ENCODE data around the gene LGMN.
"Not testable (repeated sequence)": the region's sequence is repeated elsewhere in the genome, so short reads cannot be mapped to it uniquely, and the experiment has no call there.

Gene LGMN

DNA sequence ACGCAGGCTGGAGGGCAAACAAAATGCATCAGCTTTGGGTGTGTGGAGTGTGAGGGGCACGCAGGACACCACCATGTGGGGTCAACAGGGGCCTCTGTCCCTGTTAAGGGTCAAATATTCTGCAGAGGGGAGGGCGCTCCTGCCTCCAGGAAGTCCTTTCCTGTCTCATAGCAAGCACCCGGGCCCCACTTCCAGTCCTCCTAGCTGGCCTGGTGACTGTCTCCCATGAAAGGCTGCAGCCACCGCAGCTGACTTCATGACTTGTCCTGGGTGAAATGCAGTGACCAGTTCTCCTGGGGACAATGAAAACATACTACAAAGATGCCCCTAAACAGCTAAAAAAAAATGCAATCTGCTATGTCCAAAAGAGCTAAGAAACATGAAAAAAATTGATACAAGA, 53.6 kb downstream of the LGMN start:
- no peak for DNase-seq (ENCODE audit: low spot score)

DNA sequence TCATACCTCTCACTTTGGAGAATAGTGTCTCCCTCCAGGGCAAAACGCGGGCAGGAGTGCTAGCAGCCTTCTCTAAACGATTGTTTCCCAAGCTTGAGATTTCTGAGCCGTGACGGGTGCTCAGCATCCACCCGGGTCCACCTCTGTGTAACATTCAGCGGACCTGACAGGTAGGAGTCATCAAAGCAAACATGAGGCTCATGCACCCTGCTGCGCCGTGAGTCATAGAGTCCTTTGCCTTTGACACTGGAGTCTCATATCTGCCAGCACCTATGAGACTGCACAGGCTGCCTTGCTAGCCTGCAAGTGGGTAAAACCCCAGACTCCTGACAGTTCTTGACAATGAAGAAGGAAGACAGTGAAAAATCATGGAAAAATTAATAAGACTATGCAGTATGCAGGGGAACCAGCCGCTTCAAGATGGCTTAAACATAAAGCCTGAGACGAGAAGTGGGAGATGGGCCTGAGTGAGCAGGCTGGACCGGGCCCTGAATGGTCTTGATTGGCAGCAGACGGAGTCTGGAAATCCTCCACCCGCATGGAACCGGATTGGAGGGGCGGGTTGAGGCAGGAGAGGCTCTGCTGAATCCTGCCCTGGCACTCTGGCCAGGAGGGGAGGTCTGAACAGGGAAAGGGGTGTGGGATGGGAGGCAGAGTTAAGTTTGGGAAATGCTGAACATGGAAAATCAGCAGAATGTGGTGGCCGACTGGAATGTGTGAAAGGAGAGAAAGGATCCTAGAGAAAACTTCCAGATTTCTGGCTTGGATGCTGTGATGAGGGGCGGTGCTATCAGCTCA, 54.2 kb downstream of the LGMN start:
- no peak for DNase-seq (ENCODE audit: low spot score)

DNA sequence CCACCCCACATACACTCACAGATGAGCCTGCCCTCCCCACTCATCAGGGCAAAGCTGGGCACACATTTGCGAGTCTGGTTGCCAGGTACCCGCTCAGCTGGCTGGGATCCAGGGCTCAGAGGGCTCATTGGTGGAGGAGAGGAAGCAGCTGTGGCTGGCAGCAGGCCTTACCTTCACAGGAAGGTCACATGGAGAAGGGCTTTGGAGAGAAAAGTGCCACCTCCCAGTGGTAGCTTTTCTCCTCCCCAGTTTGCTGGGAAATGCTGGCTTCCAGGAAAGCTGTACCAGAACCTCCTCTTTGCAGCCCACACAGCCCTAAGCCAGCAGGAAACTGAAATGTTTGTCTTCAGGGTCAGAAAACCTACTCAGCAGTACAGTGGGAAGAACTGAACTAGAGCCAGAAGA, 55.6 kb downstream of the LGMN start:
- DNase-seq (ENCODE audit: low spot score) = no peak

DNA sequence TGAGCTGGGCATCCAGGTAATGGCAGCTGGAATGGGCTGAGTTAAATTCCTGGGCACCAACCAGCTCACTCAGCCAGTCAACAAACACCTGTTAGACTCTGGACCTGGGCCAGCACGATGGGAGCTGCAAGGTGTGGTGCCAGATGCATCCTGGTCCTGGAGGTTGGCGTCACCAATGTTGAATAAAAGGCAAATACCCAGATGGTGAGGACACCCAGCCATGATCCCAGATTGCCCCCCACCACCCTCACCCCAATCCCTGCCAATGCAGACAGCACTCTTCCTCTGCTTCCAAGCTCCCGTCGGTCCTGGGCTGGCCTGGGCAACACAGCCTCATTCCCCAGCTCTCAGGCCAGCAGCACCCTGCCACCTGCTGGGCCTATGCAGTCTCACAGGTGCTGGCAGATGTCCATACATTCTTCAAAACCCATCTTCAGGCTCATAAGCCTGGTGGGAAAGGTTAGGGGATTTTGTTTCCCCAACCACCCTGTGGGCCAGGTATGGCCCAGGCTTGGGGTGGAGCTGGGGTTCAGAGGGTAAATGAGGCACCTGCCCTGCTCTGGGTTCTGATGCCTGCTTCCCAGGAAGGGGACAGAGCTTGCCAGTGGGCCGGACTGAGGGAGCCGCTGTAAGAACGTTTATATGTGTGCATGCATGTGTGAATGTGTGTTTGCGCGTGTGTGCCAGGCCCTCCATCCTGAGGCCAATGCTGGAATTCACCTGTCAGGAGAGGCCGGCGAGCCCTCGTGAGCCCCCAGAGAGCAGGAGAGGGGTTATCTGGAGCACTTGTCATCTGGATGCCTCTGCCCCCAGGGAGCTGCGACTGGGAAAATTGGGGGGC, 58.0 kb downstream of the LGMN start:
- DNase-seq (ENCODE audit: low spot score) = no peak

DNA sequence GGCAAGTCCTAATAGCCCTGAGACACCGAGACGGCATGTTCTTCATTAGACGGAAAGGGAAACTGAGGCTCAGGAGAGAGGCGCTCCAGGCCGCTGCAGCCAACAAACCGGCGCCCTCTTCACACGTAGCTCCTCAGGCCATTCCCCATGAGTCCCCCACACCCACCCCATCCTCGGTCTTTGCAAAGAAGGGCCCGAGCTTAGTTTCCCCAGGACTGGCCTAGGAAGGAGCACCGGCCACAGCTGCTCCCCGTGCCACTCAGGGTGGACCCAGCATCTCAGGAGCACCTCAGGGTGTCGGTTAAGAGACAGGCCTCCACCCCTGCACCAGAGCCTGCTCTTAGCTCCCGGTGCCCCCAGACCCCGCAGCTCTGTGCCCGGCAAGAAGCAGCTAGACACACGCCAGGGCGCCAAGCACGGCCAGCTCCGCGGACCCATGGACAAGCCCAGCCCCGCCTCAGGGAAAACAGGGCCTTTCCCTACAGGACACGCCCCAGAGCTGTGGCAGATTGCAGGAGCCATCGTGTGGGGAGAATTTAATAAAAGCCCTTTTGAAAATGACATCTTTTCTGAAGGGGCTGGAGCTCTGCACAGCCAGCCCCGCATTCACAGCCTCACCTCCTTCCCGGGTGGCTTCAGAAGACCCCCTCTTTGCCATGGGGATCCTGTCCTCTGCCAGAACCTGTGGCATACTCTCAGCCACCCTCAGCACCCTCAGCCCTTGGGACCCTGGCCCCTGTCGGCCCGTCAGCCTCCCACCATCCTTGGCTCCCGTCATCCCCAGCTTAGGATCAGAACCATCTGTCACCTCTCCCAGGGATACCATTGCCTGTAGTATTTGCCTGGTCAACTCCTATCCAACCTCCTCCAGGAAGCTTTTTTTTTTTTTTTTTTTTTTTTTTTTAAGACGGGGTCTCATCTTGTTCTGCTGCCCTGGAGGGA, 59.7 kb downstream of the LGMN start:
- no peak for DNase-seq (ENCODE audit: low spot score)

DNA sequence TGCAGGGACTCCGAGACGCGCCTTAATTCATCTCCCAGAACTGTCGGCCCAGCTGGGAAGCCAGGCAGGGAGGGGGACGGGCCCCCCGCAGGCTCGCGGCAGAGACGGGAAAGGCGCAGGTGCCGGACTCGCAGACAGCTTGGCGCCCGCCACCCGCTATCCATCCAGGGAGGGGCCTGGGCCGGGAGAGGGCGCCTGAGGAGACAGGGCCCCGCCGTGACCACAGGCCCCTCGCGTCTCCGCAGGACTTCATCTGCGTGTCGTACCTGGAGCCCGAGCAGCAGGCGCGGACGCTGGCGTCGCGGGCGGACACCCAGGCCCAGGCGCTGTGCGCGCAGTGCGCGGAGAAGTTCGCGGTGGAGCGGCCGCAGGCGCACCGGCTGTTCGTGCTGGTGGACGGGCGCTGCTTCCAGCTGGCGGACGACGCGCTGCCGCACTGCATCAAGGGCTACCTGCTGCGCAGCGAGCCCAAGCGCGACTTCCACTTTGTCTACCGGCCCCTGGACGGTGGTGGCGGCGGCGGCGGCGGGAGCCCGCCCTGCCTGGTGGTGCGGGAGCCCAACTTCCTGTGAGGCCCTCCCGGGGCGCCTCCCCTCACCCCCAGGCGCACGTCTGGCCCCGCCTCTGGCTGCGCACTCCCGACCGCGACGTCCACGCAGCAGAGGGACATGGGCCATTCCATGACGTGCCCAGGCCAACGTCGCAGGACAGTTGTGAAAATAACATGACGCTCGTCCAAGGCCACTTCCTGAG, 60.6 kb downstream of the LGMN start:
- DNase-seq (ENCODE audit: low spot score) = no peak

DNA sequence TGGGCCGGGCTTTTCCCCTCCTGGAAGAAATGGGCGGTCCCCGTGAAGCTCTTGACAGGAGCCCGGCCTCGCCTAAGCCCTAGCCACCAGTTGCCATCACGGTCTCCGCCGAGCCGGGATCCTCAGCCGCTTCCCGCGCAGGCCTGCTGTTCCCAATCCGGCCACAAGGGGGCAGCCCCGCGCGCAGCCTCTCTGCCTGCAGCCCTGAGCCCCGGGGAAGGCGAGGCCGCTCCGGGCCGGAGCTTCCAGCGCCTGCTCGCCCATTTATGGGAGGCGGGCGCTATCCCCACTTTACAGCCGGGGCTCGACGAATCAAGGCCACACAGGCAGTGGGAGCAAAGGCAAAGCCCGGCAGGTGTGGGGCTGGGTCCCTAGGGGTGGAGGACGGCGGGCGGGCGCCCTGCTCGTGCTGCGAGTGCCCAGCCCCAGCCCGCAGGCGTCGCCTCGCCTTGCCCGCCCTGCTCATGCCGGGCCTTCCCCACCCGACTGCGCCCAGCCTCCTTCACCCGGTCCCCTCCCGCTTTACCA, 61.5 kb downstream of the LGMN start:
- DNase-seq (ENCODE audit: low spot score) = no peak

DNA sequence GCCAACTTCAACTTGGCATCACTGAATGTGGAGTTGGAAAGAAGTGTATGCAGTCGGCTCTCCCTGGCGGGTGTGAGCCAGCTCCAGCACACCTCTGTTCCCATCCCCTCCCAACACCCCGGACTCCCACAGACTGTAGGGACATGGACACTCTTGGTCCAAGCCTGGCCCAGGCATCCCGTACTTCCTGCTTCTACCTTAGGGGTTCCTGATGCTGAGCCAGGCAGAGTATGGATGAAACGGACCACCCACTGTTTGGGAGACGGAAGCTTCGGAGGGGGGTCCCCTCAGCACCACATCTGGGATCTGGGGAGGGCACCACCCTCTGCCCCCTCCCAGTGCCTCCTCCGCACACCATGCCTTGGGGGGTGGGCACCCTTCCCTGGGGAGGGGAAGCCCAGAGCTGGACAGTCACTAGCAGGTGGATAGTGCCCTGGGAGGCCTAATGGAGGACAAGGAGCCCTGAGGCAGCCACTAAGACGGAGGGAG, 62.0 kb downstream of the LGMN start:
- no peak for DNase-seq (ENCODE audit: low spot score)

DNA sequence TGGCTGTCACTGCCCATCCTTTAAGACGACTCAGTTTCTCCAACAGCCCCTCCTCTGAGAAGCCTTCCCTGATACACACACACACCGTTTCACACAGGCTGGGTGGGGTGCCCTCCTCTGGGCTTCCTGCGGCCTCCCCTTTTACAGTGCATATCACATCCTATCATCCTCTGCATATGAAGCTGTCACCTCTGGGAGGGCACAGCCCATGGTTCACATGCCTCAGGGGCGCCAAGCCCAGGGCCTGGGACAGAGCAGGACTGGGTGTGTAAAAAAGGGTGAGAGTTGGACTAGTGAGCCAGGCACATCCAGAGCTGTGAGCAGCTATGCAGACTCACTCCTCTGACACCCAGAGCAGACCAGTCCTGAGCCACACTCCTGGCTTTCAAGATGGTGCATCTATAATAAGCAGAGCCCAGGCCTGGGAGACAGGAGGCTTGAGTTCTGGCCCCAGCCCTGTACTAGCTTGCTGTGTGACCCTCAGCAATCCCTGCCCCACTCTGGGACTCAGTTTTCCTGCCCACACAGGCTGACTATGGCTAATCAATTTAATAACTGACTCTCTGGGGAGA, 62.6 kb downstream of the LGMN start:
- DNase-seq (ENCODE audit: low spot score) = no peak

DNA sequence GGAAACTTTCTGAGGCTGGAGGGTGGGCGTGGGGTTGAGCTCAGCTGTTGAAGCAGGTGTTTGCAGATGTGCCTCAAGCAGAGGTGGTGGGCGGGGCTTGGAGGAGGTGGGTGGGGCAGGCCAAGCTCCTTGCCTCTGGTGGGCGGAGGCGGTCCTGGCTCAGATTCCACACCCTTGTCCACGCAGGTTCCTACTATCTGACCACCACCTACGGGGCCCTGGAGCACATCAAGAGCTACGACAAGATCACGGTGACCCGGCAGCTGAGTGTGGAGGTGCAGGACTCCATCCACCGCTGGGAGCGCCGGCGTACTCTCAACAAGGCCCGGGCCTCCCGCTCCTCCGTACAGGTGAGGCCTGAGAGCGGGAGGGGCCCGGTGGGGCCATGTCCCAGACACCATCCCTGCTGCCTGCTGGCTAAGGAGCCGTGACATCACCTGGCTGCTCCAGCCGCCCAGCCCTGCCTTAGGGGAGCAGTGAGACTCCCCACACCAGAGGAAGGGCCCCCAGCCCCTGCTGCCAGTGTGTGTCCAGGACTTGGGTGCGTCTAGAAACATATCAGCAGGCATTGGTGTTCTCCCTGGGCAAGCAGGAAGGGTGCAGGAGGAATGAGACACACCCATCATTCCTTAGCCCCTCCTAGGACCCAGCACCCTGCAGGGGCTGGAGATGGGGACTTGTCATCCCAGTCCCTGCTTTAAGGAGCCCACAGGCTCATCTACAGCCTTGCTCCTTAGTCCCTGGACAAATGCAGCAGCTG, 63.4 kb downstream of the LGMN start:
- DNase-seq (ENCODE audit: low spot score) = no peak

DNA sequence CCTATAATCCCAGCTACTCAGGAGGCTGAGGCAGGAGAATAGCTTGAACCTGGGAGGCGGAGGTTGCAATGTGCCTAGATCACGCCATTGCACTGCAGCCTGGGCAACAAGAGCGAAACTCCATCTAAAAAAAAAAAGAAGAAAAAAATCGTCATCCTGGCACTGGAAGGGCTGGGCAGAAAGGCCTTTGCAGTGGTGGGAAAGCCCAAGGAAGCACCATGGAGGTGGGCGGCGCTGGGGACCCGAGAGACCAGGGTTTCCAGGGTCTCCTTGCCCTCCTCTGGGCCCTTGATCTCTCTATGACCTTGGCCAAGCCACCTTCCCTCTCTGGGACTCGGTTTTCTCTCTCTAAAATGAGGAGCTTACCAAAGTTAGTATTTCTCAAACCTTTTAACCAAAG, 65.4 kb downstream of the LGMN start:
- DNase-seq (ENCODE audit: low spot score) = no peak

DNA sequence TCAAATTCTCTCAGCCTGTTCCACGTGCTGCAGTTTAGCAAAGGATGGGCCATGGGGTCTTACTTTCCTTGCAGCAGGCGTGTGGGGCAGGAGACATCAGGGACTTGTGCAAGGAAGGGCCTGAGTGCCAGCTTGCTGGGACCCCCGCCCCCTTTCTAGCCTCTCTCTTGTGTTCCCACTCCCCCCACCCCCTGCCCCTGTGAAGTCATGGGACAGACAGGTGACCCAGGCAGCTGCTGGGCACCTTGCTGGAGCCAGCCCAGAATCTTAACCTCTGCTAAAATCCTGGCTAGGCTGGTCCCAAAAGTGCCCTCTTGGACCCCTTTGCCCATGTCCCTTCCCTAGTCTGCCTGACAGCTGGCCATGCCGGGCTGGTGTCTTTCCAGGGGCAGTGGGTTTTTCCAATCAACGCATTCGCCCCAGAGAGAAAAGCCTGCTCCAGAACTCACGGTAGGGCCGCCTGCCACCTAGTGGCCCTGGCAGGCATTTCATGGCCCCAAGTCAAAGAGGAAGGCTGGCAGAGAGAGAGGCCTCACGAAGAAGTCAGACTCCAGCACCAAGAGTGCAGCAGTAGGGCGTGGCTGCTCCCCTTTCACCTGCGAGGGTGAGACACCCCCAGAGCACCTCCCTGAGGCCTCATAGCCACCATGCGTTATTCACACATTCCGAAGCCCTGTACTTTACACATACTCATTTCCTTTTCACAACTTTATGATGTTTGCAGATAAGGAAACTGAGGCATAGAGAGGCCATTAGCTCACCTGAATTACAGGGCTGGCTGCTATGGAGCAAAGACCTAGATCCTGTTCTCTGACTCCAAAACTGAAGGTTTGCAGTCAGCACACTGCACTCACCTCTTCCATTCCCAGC, 67.4 kb downstream of the LGMN start:
- DNase-seq (ENCODE audit: low spot score) = peak; percentile 70

DNA sequence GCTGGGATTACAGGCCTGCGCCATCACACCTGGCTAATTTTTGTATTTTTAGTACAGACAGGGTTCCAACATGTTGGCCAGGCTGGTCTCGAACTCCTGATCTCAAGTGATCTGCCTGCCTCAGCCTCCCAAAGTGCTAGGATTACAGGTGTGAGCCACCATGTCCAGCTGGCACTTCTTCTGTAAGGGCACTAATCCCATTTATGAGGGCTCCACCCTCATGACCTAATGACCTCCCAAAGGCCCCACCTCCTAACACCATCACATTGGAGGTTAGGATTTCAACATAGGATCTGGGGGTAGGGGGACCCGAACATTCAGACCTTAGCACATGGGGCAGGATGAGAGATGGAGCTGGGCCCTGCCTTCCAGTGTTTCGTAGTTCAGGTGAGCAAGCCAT, 68.1 kb downstream of the LGMN start:
- DNase-seq (ENCODE audit: low spot score) = not testable (repeated sequence)

DNA sequence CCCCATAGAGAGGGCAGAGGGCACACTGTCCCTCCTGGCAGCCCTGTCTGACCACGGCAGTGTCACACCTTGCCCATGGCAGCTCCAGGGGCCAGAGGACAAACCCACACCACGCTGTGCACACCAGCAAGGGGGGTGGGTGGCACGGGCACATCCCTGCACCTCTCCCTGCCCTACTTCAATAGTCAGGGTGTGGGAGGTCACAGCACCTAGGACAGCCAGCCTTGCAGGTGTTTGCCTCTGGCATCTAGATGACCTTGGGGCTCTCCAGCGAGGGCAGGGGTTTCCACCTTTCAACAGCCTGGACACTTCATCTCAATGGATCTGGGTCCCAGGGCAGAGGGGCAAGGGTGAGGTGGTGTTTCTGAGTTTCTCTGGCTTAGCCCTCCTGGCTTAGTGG, 69.2 kb downstream of the LGMN start:
- DNase-seq (ENCODE audit: low spot score) = no peak

DNA sequence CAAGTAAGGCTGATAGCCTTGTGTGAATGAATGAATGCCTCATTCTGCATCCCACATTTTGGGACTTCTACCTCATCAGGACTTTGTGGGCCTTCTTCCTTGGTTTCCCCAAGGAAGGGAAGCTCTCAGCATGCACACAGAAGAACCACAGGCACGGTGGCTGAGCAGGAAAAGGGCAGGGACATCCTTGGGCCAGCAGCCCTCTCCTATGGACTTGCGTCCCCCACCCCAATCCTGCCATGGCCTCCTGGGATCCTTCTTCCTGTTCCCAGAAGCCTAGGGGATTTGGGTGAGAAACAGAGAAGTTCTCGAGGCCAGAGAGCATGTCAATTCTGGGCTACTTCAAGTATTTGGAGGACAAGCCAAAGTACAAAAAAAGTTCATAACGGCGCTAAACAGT, 69.7 kb downstream of the LGMN start:
- no peak for DNase-seq (ENCODE audit: low spot score)

DNA sequence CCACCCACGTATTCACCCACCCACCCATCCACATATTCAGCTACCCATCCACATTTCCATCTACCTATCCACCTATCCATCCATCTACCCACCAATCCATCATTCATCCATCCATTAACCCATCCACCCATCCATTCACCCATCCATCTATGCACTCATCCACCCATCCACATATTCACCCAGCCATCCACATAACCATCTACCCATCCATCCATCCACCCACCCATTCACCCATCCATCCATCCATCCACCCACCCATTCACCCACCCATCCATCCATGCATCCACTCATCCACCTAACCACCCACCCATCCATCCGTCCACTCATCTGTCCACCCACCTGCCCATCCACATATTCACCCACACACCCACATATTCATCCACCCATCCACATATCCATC, 70.5 kb downstream of the LGMN start:
- no peak for DNase-seq (ENCODE audit: low spot score)

DNA sequence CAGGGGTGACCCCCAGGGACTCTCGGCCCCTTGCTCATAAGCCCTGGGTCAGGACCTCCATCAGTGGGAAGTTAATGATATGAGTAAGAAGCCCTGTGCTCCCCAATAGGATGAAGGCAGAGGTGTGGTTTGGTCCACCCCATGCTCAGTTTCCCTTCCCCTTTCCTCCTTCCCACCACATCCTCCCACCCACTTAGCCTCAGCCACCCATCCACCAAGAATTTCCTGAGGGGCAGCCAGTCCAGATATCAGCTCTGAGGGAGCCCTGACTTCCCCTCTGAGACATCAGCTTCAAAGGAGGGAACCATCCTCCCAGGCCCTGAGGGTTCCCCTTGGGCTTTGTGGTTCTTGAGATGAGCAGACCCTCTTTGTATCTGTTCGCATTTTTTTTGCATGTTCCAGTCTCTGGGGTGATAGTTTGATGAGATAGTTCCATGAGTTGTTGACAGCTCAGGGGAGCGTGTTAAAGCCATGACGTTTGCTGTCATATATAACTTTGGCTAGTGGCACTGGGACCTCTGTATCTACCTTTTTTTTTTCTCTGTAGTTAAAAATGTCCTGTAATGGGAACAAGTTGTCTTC, 71.2 kb downstream of the LGMN start:
- DNase-seq (ENCODE audit: low spot score) = no peak

DNA sequence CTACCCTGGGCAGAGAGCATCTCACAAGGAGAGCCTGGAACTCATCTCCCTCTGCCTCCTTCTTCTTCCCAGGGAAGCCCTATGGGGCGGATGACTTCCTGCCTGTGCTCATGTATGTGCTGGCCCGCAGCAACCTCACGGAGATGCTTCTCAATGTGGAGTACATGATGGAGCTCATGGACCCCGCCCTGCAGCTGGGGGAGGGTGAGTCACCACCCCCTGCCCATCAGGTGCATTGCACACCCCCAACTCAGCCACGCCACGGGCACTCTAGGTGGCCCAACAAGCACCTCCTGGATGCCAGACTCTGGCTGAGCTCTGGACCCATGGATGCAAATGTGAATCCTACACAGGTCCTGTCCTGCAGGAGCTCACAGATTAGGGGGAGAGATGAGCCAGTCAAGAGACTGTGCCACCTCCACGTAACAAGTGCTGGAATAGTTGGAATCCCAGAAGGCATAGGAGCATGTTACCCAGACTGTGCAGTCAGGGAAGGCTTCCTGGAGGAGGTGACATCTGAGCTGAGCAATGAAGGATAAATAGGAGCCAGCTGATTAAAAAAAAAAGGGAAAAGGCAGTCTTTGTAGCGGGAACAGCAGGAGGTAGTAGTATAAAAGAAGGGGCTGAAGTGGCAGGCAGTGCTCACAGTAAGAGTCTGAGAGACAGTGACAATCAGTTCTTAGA, 71.9 kb downstream of the LGMN start:
- DNase-seq (ENCODE audit: low spot score) = no peak

Measured in hematopoietic multipotent progenitor cell treated with erythropoietin and hydrocortisone succinate and interleukin-3 and kit ligand, for 15 days (in vitro differentiated cells).